ENCODE results near the gene POLR2L. TPM values are rescaled to one million over a fixed set of nuclear protein-coding genes. Genes with fewer than 3 reads are reported as not detected.
A peak's percentile ranks its signal among the peaks of the same experiment; 100 is the strongest.

POLR2L gene
- total and polyA plus RNA-seq, 12 donors, result 26.2 to 206 (median 109) TPM

DNA sequence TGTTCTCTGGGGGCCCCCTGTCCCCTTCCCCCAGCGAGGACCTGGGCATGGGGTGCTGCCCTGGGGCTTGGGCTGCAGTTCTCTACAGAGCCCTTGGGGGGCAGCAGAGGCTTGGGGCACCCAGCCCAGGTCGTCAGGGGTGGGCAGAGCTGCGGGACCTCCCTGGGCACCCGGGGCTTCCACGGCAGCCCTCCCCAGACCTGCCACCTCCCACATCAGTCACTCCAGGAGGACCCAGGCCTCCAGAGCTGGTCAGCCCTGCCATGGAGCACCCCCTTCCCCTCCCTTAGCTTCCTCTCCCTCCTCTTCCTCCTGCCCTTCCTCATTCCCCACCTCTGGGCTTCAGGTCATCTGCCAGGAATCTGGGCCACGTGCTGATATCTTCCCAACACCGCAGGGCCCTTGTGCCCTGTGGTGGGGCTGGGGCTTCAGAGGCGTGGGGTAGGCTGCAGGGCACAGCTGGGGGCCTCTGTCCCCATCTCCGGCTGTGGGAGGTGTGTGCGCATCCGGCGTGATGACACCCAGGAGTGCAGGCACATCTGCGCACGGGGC, 6.1 kb upstream of the POLR2L start:
- Histone ChIP-seq H3K4me3 (no peak overlapping the region), H3K27me3 (no peaks in the 10 kb centered on the region), H3K9me3 (replicated peaks in 1 of 3) (no peaks in the 10 kb centered on the region), H3K36me3 (replicated peaks in 1 of 2) (no peaks in the 10 kb centered on the region), H3K27ac (no peak overlapping the region), H3K4me1 (replicated peaks in 1 of 2) (peaks cover 26 to 32% of the 10 kb centered on the region in 2 donors)
- no peak for TF ChIP-seq POLR2A (IDR thresholded peaks at IDR 0.05)
- TF ChIP-seq, protein P1, sequence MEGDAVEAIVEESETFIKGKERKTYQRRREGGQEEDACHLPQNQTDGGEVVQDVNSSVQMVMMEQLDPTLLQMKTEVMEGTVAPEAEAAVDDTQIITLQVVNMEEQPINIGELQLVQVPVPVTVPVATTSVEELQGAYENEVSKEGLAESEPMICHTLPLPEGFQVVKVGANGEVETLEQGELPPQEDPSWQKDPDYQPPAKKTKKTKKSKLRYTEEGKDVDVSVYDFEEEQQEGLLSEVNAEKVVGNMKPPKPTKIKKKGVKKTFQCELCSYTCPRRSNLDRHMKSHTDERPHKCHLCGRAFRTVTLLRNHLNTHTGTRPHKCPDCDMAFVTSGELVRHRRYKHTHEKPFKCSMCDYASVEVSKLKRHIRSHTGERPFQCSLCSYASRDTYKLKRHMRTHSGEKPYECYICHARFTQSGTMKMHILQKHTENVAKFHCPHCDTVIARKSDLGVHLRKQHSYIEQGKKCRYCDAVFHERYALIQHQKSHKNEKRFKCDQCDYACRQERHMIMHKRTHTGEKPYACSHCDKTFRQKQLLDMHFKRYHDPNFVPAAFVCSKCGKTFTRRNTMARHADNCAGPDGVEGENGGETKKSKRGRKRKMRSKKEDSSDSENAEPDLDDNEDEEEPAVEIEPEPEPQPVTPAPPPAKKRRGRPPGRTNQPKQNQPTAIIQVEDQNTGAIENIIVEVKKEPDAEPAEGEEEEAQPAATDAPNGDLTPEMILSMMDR (IDR thresholded peaks at IDR 0.05), result peak; percentile 77 to 87 (median 82)
- intact Hi-C loops (cut with DNase I), result loop anchor here (2.0 to 5.0 kb wide), 3 partner anchors 60 to 204 kb away; no protein-coding TSS in a partner anchor
- DNase-seq, result peak in 3 of 7 donors; percentile 56 to 68 (median 59)
- WGBS, 4 donors, result 7 to 50% (median 25%) methylated on average over 6 to 14 of the region's 14 CpGs

DNA sequence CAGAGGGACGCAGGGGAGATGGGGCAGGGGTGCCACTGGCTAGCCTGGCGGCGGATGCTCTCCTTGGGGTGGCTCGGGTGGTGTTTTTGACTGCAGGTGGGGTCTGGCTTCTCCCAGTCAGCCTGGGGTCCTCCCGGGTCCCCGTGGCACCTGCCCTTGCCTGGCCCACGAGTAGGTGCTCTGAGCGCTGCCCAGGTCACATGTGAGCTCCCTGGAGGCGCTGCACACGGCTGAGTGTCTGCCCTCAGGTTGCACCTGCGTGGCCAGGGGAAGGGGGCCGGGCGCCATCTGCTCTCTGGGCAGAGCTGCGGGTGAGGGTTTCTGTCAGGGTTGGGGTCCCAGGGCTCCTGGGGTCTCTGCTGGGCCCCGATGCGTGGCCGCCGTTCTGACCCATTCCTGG, 5.5 kb upstream of the POLR2L start:
- WGBS, 4 donors, result 71 to 100% (median 76%) methylated on average over 1 to 18 of the region's 18 CpGs; no CpG with 5 or more reads in 1 of the 4 donors
- Histone ChIP-seq H3K36me3 (replicated peaks in 1 of 2) (no peaks in the 10 kb centered on the region), H3K27ac (no peak overlapping the region), H3K27me3 (no peaks in the 10 kb centered on the region), H3K9me3 (replicated peaks in 1 of 3) (no peaks in the 10 kb centered on the region), H3K4me3 (no peak overlapping the region), H3K4me1 (replicated peaks in 1 of 2) (peaks cover 32 to 37% of the 10 kb centered on the region in 2 donors)
- intact Hi-C loops (cut with DNase I), result loop anchor here (2.0 to 5.0 kb wide), 3 partner anchors 61 to 204 kb away; no protein-coding TSS in a partner anchor
- no peak for DNase-seq
- TF ChIP-seq POLR2A (IDR thresholded peaks at IDR 0.05), result no peak
- TF ChIP-seq, protein P1 (IDR thresholded peaks at IDR 0.05), result no peak

DNA sequence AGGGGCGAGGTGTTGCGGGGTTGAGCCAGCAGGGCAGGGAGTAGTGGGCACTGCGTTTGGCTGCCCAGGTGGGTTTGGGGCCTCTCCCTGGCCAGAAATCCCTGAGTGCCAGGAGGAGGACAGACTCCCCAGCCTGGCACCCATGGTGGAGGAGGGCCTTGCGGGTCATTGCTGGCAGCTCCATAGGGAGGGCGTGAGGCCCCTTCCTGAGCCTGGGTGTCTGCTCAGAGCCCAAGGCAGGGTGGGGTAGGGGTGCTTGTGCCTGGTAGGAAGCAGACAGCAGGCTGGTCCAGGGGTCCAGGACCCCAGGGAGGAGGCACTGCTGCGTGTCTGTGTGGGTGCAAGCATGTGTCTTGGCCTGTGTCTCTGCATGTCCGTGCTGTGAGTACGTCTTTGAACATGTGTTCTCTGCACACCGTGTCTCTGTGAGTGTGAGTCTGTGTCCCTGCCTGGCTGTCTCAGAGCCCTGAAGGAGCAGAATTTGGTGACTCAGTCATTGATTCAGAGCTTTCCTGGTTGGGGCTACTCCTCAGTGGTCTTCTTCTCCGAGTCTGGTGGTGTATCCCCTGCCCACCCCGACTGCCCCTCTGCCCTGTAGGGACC, 4.3 kb upstream of the POLR2L start:
- Histone ChIP-seq H3K9me3 (replicated peaks in 1 of 3) (no peaks in the 10 kb centered on the region), H3K4me1 (replicated peaks in 1 of 2) (peaks cover 32 to 38% of the 10 kb centered on the region in 2 donors), H3K27ac (peak overlapping the region in 2 of 5 donors; percentile 97), H3K4me3 (no peak overlapping the region), H3K27me3 (no peaks in the 10 kb centered on the region), H3K36me3 (replicated peaks in 1 of 2) (no peaks in the 10 kb centered on the region)
- WGBS, 4 donors, result 75 to 81% (median 79%) methylated on average over 3 to 11 of the region's 11 CpGs
- no peak for TF ChIP-seq POLR2A (IDR thresholded peaks at IDR 0.05)
- TF ChIP-seq, protein P1 (IDR thresholded peaks at IDR 0.05), result no peak
- peak in 1 of 7 donors; percentile 55 for DNase-seq
- intact Hi-C loops (cut with DNase I), result loop anchor here in 1 of 2 donors (5.0 kb wide), 1 partner anchor 206 kb away; no protein-coding TSS in a partner anchor

DNA sequence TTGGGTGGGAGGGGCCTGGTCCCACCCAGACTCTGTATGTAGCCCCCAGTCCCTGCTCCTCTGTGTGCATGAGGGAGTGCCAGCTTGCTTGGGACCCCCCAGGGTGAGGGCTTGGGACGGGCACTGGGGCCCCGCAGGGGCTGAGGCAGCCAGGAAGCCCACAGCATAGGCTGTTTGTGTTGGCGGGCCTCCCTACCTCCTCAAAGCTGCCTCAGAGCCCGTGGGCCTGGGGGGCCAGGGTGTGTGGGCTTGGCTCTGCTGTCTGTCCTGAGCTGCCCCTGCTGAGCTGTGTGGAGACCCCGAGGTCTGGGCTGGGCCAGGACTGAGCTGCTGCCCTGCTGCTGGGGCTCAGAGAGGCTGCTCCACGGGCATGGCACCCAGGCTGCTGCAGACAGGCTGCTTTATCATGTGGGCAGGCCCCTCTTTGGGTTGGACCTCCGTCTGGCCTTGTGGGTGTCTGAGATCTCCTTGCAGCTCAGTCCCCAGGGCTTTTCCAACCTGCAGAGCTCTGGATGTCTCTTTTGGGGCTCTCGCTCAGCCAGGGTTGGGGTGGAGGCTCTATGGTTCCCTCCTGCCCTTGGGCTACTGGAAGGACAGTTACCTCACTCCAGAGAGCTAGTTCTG, 3.7 kb upstream of the POLR2L start:
- Histone ChIP-seq H3K27ac (peak overlapping the region in 2 of 5 donors; percentile 97), H3K27me3 (no peaks in the 10 kb centered on the region), H3K9me3 (replicated peaks in 1 of 3) (no peaks in the 10 kb centered on the region), H3K4me1 (replicated peaks in 1 of 2) (peaks cover 36 to 45% of the 10 kb centered on the region in 2 donors), H3K36me3 (replicated peaks in 1 of 2) (no peaks in the 10 kb centered on the region), H3K4me3 (no peak overlapping the region)
- DNase-seq, result no peak
- 44 to 73% (median 55%) methylated on average over 4 to 8 of the region's 8 CpGs for WGBS, 4 donors
- intact Hi-C loops (cut with DNase I), result loop anchor here in 1 of 2 donors (5.0 kb wide), 1 partner anchor 206 kb away; no protein-coding TSS in a partner anchor
- TF ChIP-seq, protein P1 (IDR thresholded peaks at IDR 0.05), result no peak

Data from adrenal gland (tissue), 12 donors.